BJ (cell line): ENCODE measurements around the gene DMRTC1. TPM values are rescaled to one million over a fixed set of nuclear protein-coding genes. Genes with fewer than 3 reads are reported as not detected.
"Not testable (repeated sequence)": the region's sequence is repeated elsewhere in the genome, so short reads cannot be mapped to it uniquely, and the experiment has no call there.

Source experiments
- CTCF ChIA-PET: fragments of 350-600 bp; formaldehyde crosslinking; extraction: SDS; loops from one replicate; lab custom pipeline; 2021; ENCODE audit warnings: antibody characterized with exemption, inconsistent platforms; lab: Yijun Ruan, JAX
- POLR2A ChIA-PET: fragments of 300-600 bp; sonication (Branson Sonifier 250); formaldehyde crosslinking; extraction: SDS; loops from one replicate; lab custom pipeline; 2021; ENCODE audit warnings: antibody characterized with exemption; lab: Charles Lee
- DNase-seq: peaks from one replicate; pipeline ENCODE4 v3.0.0-alpha.2; 2011; ENCODE audit warnings: low read depth
- H3K27me3 ChIP-seq: 2 replicates; pipeline ENCODE4 v1.6.0; 2011; ENCODE audit warnings: low read length; ENCODE audit not compliant: control insufficient read depth, insufficient read depth
- H3K36me3 ChIP-seq: 2 replicates; pipeline ENCODE4 v1.5.1; 2011; ENCODE audit warnings: low read length; ENCODE audit not compliant: control insufficient read depth, insufficient read depth
- H3K4me3 ChIP-seq: 2 replicates; pipeline ENCODE4 v1.5.1; 2011; ENCODE audit warnings: low read depth, mild to moderate bottlenecking, control low read depth, low read length
- polyA minus RNA-seq: library from RNA; depleted of rRNA, polyadenylated mRNA; stranded (reverse); fragments of >200 nt; gene quantifications from 2 replicates; pipeline ENCODE4 v1.2.3, GENCODE V29; 2011; rRNA and poly(A)+ RNA removed
- polyA plus RNA-seq: library from polyadenylated mRNA; depleted of rRNA; stranded (reverse); fragments of >200 nt; gene quantifications from 2 replicates; pipeline ENCODE4 v1.2.3, GENCODE V29; 2011; rRNA removed

DMRTC1 gene
- polyA plus RNA-seq = not detected in 2 replicates
- polyA minus RNA-seq = not detected in 2 replicates

DNA sequence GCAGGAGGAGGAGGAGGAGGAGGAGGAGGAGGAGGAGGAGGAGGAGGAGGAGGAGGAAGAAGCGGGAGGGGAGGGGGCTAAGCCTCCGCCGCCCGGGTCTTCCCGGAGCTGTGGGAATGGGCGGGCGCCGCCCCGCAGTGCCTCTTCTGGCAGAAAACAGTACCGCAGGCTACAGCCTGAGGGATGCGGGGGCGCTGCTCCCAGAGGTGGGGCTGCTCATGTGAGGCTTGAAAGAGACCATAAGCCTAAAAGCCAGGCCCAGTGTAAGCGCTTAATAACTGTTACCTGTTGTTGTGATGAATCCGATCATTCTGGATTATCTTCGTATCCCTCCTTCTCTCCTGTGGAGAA, at the start of gene DMRTC1:
TSS of gene DMRTC1 (minus strand) at position 19 of the 351 bp plus-strand sequence. CDS start 68,143 bp downstream, outside the sequence.
- DNase-seq, H3K36me3 ChIP-seq, H3K27me3 ChIP-seq, CTCF ChIA-PET, POLR2A ChIA-PET, H3K4me3 ChIP-seq: not testable (repeated sequence)

DNA sequence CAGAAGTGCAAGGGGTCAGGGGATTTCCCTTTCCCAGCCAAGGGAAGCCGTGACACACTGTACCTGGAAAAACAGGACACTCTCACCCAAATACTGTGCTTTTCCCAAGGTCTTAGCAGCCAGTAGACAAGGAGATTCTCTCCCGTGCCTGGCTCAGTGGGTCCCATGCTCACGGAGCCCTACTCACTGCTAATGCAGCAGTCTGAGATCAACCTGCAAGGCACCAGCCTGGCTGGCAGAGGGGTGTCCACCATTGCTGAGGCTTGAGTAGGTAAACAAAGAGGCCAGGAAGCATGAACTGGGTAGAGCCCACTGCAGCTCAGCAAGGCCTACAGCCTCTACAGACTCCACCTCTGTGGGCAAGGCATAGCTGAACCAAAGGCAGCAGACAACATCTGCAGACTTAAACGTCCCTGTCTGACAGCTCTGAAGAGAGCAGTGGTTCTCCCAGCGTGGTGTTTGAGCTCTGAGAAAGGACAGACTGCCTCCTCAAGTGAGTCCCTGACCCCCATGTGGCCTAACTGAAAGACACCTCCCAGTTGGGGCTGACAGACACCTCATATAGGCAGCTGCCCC, 37.3 kb upstream of the DMRTC1 start:
- H3K27me3 ChIP-seq, H3K36me3 ChIP-seq, H3K4me3 ChIP-seq, POLR2A ChIA-PET, CTCF ChIA-PET, DNase-seq: not testable (repeated sequence)

DNA sequence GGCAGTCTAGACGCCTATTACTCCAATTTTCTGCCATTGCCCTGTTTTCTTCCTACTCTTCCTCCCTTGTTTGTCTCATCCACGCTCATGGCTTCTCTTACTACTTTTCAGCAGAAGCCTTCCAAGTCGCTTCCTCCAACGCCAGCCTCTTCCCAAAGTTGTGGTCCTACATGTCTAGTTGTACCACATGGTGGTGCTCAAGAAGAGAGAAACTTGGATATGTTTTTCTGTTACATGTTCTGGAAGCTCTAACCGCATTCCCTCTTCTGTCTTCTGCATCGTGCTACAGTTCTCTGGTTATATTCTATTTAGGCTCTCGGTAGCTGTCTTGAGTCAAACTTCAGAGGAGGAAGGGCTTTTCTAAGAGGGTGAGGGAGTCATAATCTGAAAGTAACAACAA, 31.2 kb upstream of the DMRTC1 start:
- DNase-seq, CTCF ChIA-PET, H3K36me3 ChIP-seq, H3K27me3 ChIP-seq, H3K4me3 ChIP-seq, POLR2A ChIA-PET: not testable (repeated sequence)

DNA sequence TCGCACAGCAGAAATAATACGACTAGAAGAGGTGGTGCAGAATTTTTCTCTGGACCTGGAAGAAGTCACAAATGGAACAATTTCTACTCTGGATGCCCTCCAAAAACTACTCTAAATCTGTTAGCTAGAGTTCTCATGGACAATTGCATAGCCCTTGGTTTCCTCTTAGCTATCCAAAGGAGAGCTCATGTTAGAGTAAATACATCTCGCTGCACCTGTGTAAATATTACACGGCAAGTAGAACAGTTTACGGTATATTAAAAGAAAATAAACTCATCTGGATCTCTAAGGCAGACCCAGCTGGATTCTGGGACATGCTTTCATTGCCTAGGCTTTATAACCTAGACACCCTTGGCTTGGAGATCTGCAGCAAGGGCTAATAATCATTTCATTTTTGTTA, 28.2 kb upstream of the DMRTC1 start:
- H3K27me3 ChIP-seq, DNase-seq, POLR2A ChIA-PET, H3K36me3 ChIP-seq, CTCF ChIA-PET, H3K4me3 ChIP-seq: not testable (repeated sequence)

DNA sequence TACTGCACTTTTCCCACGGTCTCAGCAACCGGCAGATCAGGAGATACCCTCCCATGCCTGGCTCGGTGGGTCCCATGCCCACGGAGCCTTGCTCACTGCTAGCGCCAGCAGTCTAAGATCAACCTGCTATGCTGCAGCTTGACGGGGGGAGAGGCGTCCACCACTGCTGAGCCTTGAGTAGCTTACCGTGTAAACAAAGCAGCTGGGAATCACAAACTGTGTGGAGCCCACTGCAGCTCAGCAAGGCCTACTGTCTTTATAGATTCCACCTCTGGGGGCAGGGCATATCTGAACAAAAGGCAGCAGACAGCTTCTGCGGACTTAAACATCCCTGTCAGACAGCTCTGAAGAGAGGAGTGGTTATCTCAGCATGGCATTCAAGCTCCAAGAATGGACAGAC, 16.3 kb upstream of the DMRTC1 start:
- H3K4me3 ChIP-seq, H3K27me3 ChIP-seq, H3K36me3 ChIP-seq, POLR2A ChIA-PET, DNase-seq, CTCF ChIA-PET: not testable (repeated sequence)

- H3K36me3 ChIP-seq, H3K27me3 ChIP-seq, POLR2A ChIA-PET, H3K4me3 ChIP-seq, DNase-seq, CTCF ChIA-PET: not testable (repeated sequence)
Observed at GRCh38 chrX:72943035-72943818, 410 bp downstream of the DMRTC1 start.

DNA sequence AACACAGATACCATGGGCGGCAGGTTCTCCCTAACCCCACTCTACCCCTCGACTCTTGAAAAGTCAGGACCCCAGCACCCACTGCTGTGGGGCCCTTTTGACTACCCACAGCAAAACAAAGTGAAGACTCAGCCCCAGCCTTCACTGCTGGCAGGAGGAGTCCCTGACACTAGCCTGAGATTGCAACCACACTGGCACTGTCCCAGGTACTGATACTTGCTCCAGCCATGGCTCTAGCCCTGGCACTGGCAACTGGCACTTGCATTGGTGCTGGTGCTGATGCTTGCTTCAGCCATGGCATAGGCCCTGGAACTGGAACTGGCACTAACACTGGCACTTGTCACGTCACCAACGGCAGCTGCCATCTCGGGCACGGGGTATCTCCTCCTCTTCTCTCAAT, 1.4 kb downstream of the DMRTC1 start:
- POLR2A ChIA-PET, H3K27me3 ChIP-seq, CTCF ChIA-PET, H3K36me3 ChIP-seq, DNase-seq, H3K4me3 ChIP-seq: not testable (repeated sequence)

DNA sequence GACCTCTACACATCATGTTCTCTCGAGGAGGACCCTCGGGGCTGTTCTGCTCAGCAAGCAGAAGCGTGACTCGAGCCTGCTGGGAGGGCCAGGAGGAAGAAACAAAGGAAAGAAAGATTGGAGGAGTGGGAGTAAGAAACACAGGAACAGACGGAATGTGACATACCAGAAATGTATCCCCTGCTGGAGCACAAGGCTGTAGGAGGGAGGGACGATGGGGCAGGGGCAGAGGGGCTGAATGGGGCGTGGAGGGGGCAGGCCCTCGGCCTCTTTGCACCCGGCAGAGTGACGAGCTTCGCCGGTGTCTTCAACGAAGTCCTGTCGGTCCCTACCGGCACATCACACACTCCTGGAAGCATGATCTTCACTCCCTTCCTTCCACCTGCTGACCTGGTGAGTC, 5.7 kb downstream of the DMRTC1 start, which contains the start of gene FAM236A:
TSS of gene FAM236A (plus strand) at position 301 of the 400 bp plus-strand sequence. CDS start at position 358, 57 bp downstream.
- H3K36me3 ChIP-seq, POLR2A ChIA-PET, CTCF ChIA-PET, H3K27me3 ChIP-seq, DNase-seq, H3K4me3 ChIP-seq: not testable (repeated sequence)

DNA sequence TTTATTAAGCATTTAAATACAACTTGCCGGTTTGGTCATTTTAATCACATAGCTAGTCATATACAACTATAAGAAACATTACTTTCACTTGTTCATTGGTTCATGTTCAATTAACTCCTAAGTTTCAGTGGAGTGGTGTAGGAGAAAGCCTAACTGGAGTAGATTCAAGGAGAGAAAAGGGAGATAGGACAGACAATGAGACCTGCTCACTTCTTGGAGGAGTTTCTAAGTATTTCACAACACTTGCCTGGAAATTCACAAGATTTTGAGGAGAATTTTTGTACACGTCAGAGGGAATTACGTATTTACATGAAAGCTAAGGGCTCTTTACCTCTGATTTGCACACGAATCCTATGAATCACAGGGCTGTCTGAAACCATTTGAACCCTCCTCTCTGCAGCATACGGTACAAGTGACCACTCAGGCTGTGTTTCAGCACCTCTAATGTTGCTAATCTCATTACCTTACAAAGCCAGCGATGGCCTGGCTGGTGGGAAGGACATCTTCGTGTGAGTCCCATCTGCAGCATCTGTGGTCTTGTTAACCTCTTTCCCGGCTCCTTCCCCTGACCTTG, 6.7 kb downstream of the DMRTC1 start:
- H3K27me3 ChIP-seq, CTCF ChIA-PET, POLR2A ChIA-PET, H3K4me3 ChIP-seq, H3K36me3 ChIP-seq, DNase-seq: not testable (repeated sequence)

DNA sequence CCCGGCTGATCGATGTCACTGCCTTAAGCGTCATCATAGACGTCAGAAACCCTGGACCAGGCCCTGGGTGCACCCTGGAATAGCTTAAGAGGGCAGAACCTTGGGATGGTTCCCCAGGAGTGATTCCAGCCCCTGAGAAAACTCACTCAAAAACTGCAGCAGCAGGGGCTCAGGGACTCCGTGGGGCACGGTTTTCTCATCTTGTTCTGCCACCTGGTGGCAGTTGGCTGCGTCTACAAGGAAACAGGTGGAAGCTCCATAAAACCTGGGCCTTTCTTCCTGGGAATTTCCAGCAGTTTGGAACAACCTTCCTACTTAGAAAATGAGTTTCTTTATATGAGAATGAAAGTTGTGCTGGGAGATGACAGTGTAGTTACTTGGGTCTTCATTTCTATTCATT, 7.2 kb downstream of the DMRTC1 start:
- CTCF ChIA-PET, H3K27me3 ChIP-seq, POLR2A ChIA-PET, DNase-seq, H3K36me3 ChIP-seq, H3K4me3 ChIP-seq: not testable (repeated sequence)

GRCh38 chrX:72932283-72932682, 11.4 kb downstream of the DMRTC1 start:
- H3K4me3 ChIP-seq, DNase-seq, H3K36me3 ChIP-seq, H3K27me3 ChIP-seq, CTCF ChIA-PET, POLR2A ChIA-PET: not testable (repeated sequence)

GRCh38 chrX:72916096-72916495, 27.5 kb downstream of the DMRTC1 start:
- H3K4me3 ChIP-seq, H3K27me3 ChIP-seq, H3K36me3 ChIP-seq, CTCF ChIA-PET, DNase-seq, POLR2A ChIA-PET: not testable (repeated sequence)

DNA sequence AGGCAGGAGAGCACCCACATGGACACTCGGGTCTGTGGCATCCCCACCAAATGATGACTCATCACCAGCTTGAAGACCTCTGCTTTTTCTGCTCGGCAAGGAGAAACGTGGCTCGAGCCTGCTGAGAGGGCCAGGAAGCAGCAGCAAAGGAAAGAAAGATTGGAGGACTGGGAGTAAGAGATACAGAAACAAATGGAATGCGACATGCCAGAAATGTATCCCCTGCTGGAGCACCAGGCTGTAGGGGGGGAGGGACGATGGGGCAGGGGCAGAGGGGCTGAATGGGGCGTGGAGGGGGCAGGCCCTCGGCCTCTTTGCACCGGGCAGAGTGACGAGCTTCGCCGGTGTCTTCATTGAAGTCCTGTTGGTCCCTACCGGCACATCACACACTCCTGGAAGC, 31.3 kb downstream of the DMRTC1 start, which contains the start of gene FAM236C:
TSS of gene FAM236C (plus strand) at position 301 of the 400 bp plus-strand sequence. CDS start 100 bp downstream, outside the sequence.
- H3K4me3 ChIP-seq, POLR2A ChIA-PET, H3K36me3 ChIP-seq, DNase-seq, H3K27me3 ChIP-seq, CTCF ChIA-PET: not testable (repeated sequence)
